ENCODE results near the gene IL19.

GRCh38 chr1:206802401-206802800, 31.8 kb downstream of the IL19 start:
- no peak for TF ChIP-seq CTCF (IDR thresholded peaks at IDR 0.05)
- TF ChIP-seq POLR2A (IDR thresholded peaks at IDR 0.05), result no peak
